Vagina (tissue), 2 donors: ENCODE results near the gene ANKFN1. TPM values are rescaled to one million over a fixed set of nuclear protein-coding genes. Genes with fewer than 3 reads are reported as not detected.

Source experiments
- DNase-seq, 2 donors: peaks; one replicate each; pipeline ENCODE4 v3.0.0-alpha.2; 2017; ENCODE audit errors: extremely low spot score in 2 of 2
- H3K27ac ChIP-seq: fragments of 200-600 bp; sonication (generic); one replicate; pipeline ENCODE4 v1.5.1; 2019
- H3K27me3 ChIP-seq: fragments of 200-600 bp; sonication (generic); one replicate; pipeline ENCODE4 v1.5.1; 2019
- H3K36me3 ChIP-seq, 2 donors: fragments of 200-600 bp; sonication (generic); one replicate each; pipeline ENCODE4 v1.5.1; 2017 to 2019
- H3K4me1 ChIP-seq: fragments of 200-600 bp; sonication (generic); one replicate; pipeline ENCODE4 v1.5.1; 2019
- H3K4me3 ChIP-seq, 2 donors: fragments of 200-600 bp; sonication (generic); 1 replicate in 1 of 2; 2 replicates in 1 of 2; pipeline ENCODE4 v1.5.1; 2016 to 2019
- H3K9me3 ChIP-seq: fragments of 200-600 bp; sonication (generic); one replicate; pipeline ENCODE4 v1.5.1; 2019
- CTCF ChIP-seq, 3 experiments: fragments of 450-650 bp in 2 of 3; fragments of 200-600 bp in 1 of 3; sonication (generic) in 1 of 3; IDR thresholded peaks; one replicate each; pipeline ENCODE4 v1.5.1; 2017 to 2019; ENCODE audit warnings: antibody characterized with exemption in 3 of 3, mild to moderate bottlenecking in 2 of 3, moderate library complexity in 2 of 3
- POLR2A ChIP-seq, 2 donors: fragments of 450-650 bp; IDR thresholded peaks; one replicate each; pipeline ENCODE4 v1.6.1; 2017; ENCODE audit warnings: antibody characterized with exemption in 2 of 2, mild to moderate bottlenecking in 2 of 2, moderate library complexity in 2 of 2
- POLR2AphosphoS5 ChIP-seq, 2 donors: sonication (generic); formaldehyde crosslinking; IDR thresholded peaks; one replicate each; pipeline ENCODE4 v1.9.0; 2017; ENCODE audit warnings: antibody characterized with exemption in 2 of 2, mild to moderate bottlenecking in 2 of 2, low read depth in 1 of 2; ENCODE audit not compliant: insufficient read depth in 1 of 2
- intact Hi-C: fragments of 100-400 bp; cut with DNase I; formaldehyde crosslinking; loops from one replicate; pipeline ENCODE4 v1.15.1; 2023
- total RNA-seq: library from RNA; depleted of rRNA; stranded (reverse); fragments of >200 nt; gene quantifications from one replicate; pipeline ENCODE4 v1.2.3, GENCODE V29; 2016

The ANKFN1 gene
- total RNA-seq, 1 donor from 2014 or later: 3.4 TPM

DNA sequence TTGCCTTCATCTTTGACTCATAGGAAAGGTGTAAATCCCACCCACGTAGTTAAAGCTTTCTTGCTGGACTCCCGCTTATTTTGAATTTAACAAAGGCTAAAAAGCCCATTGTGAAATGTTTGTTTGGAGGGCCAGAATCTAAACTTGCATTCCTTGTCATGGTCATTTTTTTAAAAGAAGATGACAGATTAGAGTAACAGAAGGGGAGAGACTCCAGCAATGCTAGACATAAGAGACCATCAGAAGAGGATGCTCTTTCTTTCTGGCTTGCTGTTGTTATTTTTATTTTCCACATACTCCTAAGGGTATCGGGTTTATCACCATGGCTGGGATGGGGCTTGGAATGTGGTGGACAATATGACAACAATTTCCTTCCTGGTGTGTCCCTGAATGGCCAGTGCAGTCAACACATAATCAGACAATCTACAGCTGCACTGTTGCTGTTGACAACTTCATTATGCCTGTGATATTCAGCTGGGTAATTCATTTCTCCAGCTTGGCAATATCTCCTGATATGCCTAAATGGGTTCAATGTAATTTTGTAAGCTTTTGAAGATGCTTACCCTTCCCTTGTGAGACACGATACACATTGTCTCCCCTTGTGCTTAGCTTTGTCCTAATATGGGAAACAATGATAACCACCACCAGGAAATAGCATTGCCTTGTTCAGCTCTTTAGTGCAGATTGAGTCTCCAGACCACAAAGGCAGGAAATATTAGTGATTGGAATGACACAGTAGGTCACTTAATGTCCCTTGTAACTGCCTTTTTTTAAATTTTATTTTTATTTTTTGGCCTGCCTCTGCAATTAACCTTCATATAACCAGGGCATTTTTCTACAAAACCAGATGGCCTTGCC is 164.3 kb downstream of the ANKFN1 start:
- Histone ChIP-seq H3K36me3 (no peaks in the 10 kb centered on the region), H3K27me3 (no peaks in the 10 kb centered on the region), H3K9me3 (no peaks in the 10 kb centered on the region), H3K27ac (no peak overlapping the region), H3K4me1 (no peaks in the 10 kb centered on the region), H3K4me3 (no peak overlapping the region)
- no peak for DNase-seq
- TF ChIP-seq POLR2AphosphoS5 (IDR thresholded peaks at IDR 0.05; ENCODE audit: insufficient read depth in 1 of 2, low read depth in 1 of 2) (no peak), POLR2A (IDR thresholded peaks at IDR 0.05) (no peak), CTCF (IDR thresholded peaks at IDR 0.05) (no peak)
- intact Hi-C loops: no loop called here

GRCh38 chr17:56319531-56319930 is 166.3 kb downstream of the ANKFN1 start:
- no peak for TF ChIP-seq POLR2AphosphoS5 (IDR thresholded peaks at IDR 0.05; ENCODE audit: insufficient read depth in 1 of 2, low read depth in 1 of 2)
- peak in 1 of 3 experiments; percentile 27 for TF ChIP-seq CTCF (IDR thresholded peaks at IDR 0.05)
- no peak for TF ChIP-seq POLR2A (IDR thresholded peaks at IDR 0.05)
- DNase-seq: no peak
- intact Hi-C loops: no loop called here
- no peaks in the 10 kb centered on the region for H3K9me3 ChIP-seq
- no peak overlapping the region for H3K27ac ChIP-seq
- H3K4me1 ChIP-seq: no peaks in the 10 kb centered on the region
- no peaks in the 10 kb centered on the region for H3K36me3 ChIP-seq
- H3K27me3 ChIP-seq: no peaks in the 10 kb centered on the region
- H3K4me3 ChIP-seq: no peak overlapping the region

DNA sequence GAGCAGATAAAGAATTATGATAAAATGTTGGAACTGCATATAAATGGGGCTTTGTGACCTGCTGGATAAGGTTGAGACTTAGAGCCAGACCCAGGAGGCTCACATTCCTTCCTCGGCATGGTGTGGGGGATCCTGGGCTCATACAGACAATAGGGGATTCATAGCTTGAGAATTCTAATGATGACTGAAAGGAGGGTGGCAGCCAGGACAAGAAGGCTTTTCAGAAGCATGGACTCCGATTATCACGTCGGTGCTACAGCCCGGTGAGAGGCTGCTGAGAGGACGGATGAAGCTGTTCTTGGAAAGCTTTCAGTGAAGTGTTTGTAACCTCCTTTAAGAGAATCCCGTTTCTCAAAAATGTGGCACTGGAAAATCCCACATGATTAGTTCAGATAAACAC is 167.2 kb downstream of the ANKFN1 start:
- TF ChIP-seq POLR2AphosphoS5 (IDR thresholded peaks at IDR 0.05; ENCODE audit: insufficient read depth in 1 of 2, low read depth in 1 of 2) (no peak), CTCF (IDR thresholded peaks at IDR 0.05) (no peak), POLR2A (IDR thresholded peaks at IDR 0.05) (no peak)
- no peaks in the 10 kb centered on the region for H3K27me3 ChIP-seq
- H3K4me1 ChIP-seq: no peaks in the 10 kb centered on the region
- DNase-seq: no peak
- H3K4me3 ChIP-seq: peak overlapping the region in 1 of 2 donors; percentile 1
- no peaks in the 10 kb centered on the region for H3K36me3 ChIP-seq
- H3K9me3 ChIP-seq: no peaks in the 10 kb centered on the region
- intact Hi-C loops: no loop called here
- H3K27ac ChIP-seq: no peak overlapping the region

- H3K4me3 ChIP-seq: no peak overlapping the region
- H3K9me3 ChIP-seq: no peaks in the 10 kb centered on the region
- H3K27ac ChIP-seq: peak overlapping the region; percentile 45
- no peaks in the 10 kb centered on the region for H3K4me1 ChIP-seq
- H3K36me3 ChIP-seq: no peaks in the 10 kb centered on the region
- H3K27me3 ChIP-seq: no peaks in the 10 kb centered on the region
- no peak for TF ChIP-seq CTCF (IDR thresholded peaks at IDR 0.05)
- TF ChIP-seq POLR2AphosphoS5 (IDR thresholded peaks at IDR 0.05; ENCODE audit: insufficient read depth in 1 of 2, low read depth in 1 of 2): no peak
- no peak for TF ChIP-seq POLR2A (IDR thresholded peaks at IDR 0.05)
- intact Hi-C loops: no loop called here
- DNase-seq: no peak
Observed at GRCh38 chr17:56322991-56323390, 169.7 kb downstream of the ANKFN1 start.

- intact Hi-C loops: no loop called here
- no peaks in the 10 kb centered on the region for H3K4me1 ChIP-seq
- H3K4me3 ChIP-seq: no peak overlapping the region
- H3K27me3 ChIP-seq: no peaks in the 10 kb centered on the region
- TF ChIP-seq CTCF (IDR thresholded peaks at IDR 0.05) (no peak), POLR2AphosphoS5 (IDR thresholded peaks at IDR 0.05; ENCODE audit: insufficient read depth in 1 of 2, low read depth in 1 of 2) (no peak)
- no peak for DNase-seq
- H3K9me3 ChIP-seq: no peaks in the 10 kb centered on the region
- H3K36me3 ChIP-seq: no peaks in the 10 kb centered on the region
- H3K27ac ChIP-seq: no peak overlapping the region
Observed at GRCh38 chr17:56324676-56325075, 171.4 kb downstream of the ANKFN1 start.
